Endothelial cell of umbilical vein (primary cell): ENCODE results near the gene CHURC1. TPM values are rescaled to one million over a fixed set of nuclear protein-coding genes. Genes with fewer than 3 reads are reported as not detected.

ENCODE experiments used
- BruUV-seq: library from RNA; stranded (reverse); fragments of 400-500 nt; replicated peaks from 2 replicates; lab custom pipeline; 2021; lab: Mats Ljungman, UMichigan
- CTCF ChIA-PET: fragments of 300-600, 350-600 bp; sonication (Branson Sonifier 250); formaldehyde crosslinking; loops from one replicate; lab custom pipeline; 2021; ENCODE audit warnings: antibody characterized with exemption, inconsistent platforms; lab: Charles Lee
- POLR2A ChIA-PET: fragments of 300-600, 350-600 bp; sonication (Branson Sonifier 250); formaldehyde crosslinking; loops from one replicate; lab custom pipeline; 2021; ENCODE audit warnings: antibody characterized with exemption, inconsistent platforms; lab: Charles Lee
- DNase-seq: peaks from one replicate; pipeline ENCODE4 v3.0.0-alpha.2; 2011; ENCODE audit warnings: low read depth, low spot score
- FAIRE-seq: peaks from 2 replicates; lab custom pipeline; 2011; peaks lifted over from hg19 to GRCh38; lab: Jason Lieb, UNC
- H2AFZ ChIP-seq: 2 replicates; pipeline ENCODE4 v1.6.0; 2012; ENCODE audit warnings: low read depth, low read length, control low read depth, inconsistent platforms
- H3K27ac ChIP-seq: 2 replicates; pipeline ENCODE4 v1.5.1; 2011; ENCODE audit warnings: low read depth, mild to moderate bottlenecking, control low read depth, low read length, moderate library complexity; ENCODE audit not compliant: insufficient read depth
- H3K27me3 ChIP-seq, 2 experiments: 2 replicates each; pipeline versions ENCODE4 v1.6.0 to v1.6.1; 2011; ENCODE audit warnings: low read length in 2 of 2, mixed read lengths in 1 of 2; ENCODE audit not compliant: control insufficient read depth in 2 of 2, insufficient read depth in 2 of 2
- H3K36me3 ChIP-seq, 2 experiments: 2 replicates in 1 of 2; 3 replicates in 1 of 2; pipeline ENCODE4 v1.5.1; 2011; ENCODE audit warnings: low read length in 2 of 2, mild to moderate bottlenecking in 1 of 2, moderate library complexity in 1 of 2; ENCODE audit not compliant: control insufficient read depth in 2 of 2, insufficient read depth in 2 of 2; ENCODE audit errors: extremely low read depth in 1 of 2
- H3K4me1 ChIP-seq: 3 replicates; pipeline ENCODE4 v1.5.1; 2011; ENCODE audit warnings: mild to moderate bottlenecking, low read length; ENCODE audit not compliant: control insufficient read depth, insufficient read depth; ENCODE audit errors: extremely low read depth
- H3K4me2 ChIP-seq: 2 replicates; pipeline ENCODE4 v1.6.1; 2011; ENCODE audit warnings: low read length, control low read depth, mixed read lengths; ENCODE audit not compliant: insufficient read depth
- H3K4me3 ChIP-seq, 3 experiments: fragments of 200-600 bp in 1 of 3; sonication (generic), shearing (Covaris generic) in 1 of 3; replicated peaks in 1 of 3; 2 replicates each; pipeline ENCODE4 v1.5.1; 2011 to 2016; ENCODE audit warnings: control low read depth in 3 of 3, low read length in 3 of 3, mild to moderate bottlenecking in 2 of 3, inconsistent platforms in 1 of 3, low read depth in 1 of 3, moderate library complexity in 1 of 3; ENCODE audit not compliant: insufficient read depth in 1 of 3
- H3K79me2 ChIP-seq: 2 replicates; pipeline ENCODE4 v1.6.0; 2012; ENCODE audit warnings: low read length, inconsistent platforms; ENCODE audit not compliant: control insufficient read depth, insufficient read depth
- H3K9ac ChIP-seq: replicated peaks from 2 replicates; pipeline ENCODE3; 2011; ENCODE audit warnings: low read length, control low read depth; ENCODE audit not compliant: insufficient read depth; ENCODE audit errors: extremely low read depth
- H3K9me1 ChIP-seq: replicated peaks from 3 replicates; pipeline ENCODE4 v1.6.0; 2011; ENCODE audit warnings: mild to moderate bottlenecking, low read length; ENCODE audit not compliant: control insufficient read depth, insufficient read depth; ENCODE audit errors: extremely low read depth
- H3K9me3 ChIP-seq: replicated peaks from 2 replicates; pipeline ENCODE4 v1.5.1; 2012; ENCODE audit warnings: low read length, inconsistent platforms; ENCODE audit not compliant: control insufficient read depth, insufficient read depth
- H4K20me1 ChIP-seq: replicated peaks from 2 replicates; pipeline ENCODE3; 2011; ENCODE audit warnings: mild to moderate bottlenecking, low read length; ENCODE audit not compliant: control insufficient read depth, insufficient read depth; ENCODE audit errors: extremely low read depth
- CTCF ChIP-seq, 2 donors: IDR thresholded peaks; 1 replicate in 1 of 2; 2 replicates in 1 of 2; pipeline ENCODE4 v1.5.1; 2011; ENCODE audit warnings: low read length in 2 of 2, mild to moderate bottlenecking in 2 of 2, moderate library complexity in 2 of 2, control low read depth in 1 of 2, inconsistent platforms in 1 of 2, low read depth in 1 of 2; ENCODE audit not compliant: insufficient read depth in 1 of 2; ENCODE audit errors: extremely low read depth in 1 of 2
- EZH2 ChIP-seq: IDR thresholded peaks from 2 replicates; pipeline ENCODE4 v1.6.1; 2012; ENCODE audit warnings: borderline replicate concordance, low read depth, mild to moderate bottlenecking, moderate library complexity, low read length, inconsistent platforms; ENCODE audit not compliant: severe bottlenecking
- FOS ChIP-seq: IDR thresholded peaks from 2 replicates; pipeline ENCODE4 v1.6.1; 2011; ENCODE audit warnings: mild to moderate bottlenecking, low read length, moderate library complexity, borderline replicate concordance; ENCODE audit not compliant: insufficient read depth
- GATA2 ChIP-seq: IDR thresholded peaks from 2 replicates; pipeline ENCODE4 v1.7.0; 2011; ENCODE audit warnings: low read depth, mild to moderate bottlenecking, moderate library complexity, mixed read lengths, low read length; ENCODE audit not compliant: insufficient read length, insufficient read depth
- JUN ChIP-seq: IDR thresholded peaks from 2 replicates; pipeline ENCODE4 v1.6.1; 2011; ENCODE audit warnings: borderline replicate concordance, low read depth; ENCODE audit not compliant: insufficient read length, insufficient read depth
- MYC ChIP-seq: IDR thresholded peaks from one replicate; pipeline ENCODE4 v1.6.1; 2011; ENCODE audit warnings: mild to moderate bottlenecking, low read depth, low read length
- POLR2A ChIP-seq: IDR thresholded peaks from 2 replicates; pipeline ENCODE4 v1.6.1; 2012; ENCODE audit warnings: low read depth, mild to moderate bottlenecking, control low read depth, low read length
- POLR2AphosphoS5 ChIP-seq: IDR thresholded peaks from 2 replicates; pipeline ENCODE4 v1.6.1; 2012; ENCODE audit warnings: low read depth, mild to moderate bottlenecking, control low read depth, low read length, moderate library complexity; ENCODE audit not compliant: insufficient read depth
- dilution Hi-C: fragments of 300-500 bp; cut with MboI; formaldehyde crosslinking; loops from one replicate; pipeline ENCODE4 v1.15.0; 2019; ENCODE audit warnings: low sequenced_read_pairs; ENCODE audit not compliant: extremely low pct_ligation_motif_present
- intact Hi-C: fragments of 100-400 bp; cut with micrococcal nuclease; formaldehyde crosslinking; loops from one replicate; pipeline ENCODE4 v1.10.0; 2022
- polyA plus RNA-seq, 4 experiments: library from polyadenylated mRNA; depleted of rRNA in 3 of 4; stranded (reverse) in 3 of 4; unstranded in 1 of 4; fragments of >200 nt; gene quantifications; 2 replicates each; pipeline versions ENCODE4 v1.2.1 to v1.2.3, GENCODE V29; 2011 to 2012; ENCODE audit warnings: missing spikeins in 1 of 4
- total RNA-seq: library from RNA; stranded (reverse); gene quantifications from 2 replicates; pipeline ENCODE4 v1.2.3, GENCODE V29; 2021
- TF ChIP-seq, protein P1 (sequence below): IDR thresholded peaks from 2 replicates; pipeline ENCODE4 v1.6.1; 2011; ENCODE audit not compliant: insufficient read depth, insufficient read length

CHURC1 gene
- total and polyA plus RNA-seq, 2 donors (not counting 3 experiments of a cell fraction or from before 2014, with no cell fraction given) = 44.4 to 62.2 TPM

- Histone ChIP-seq H3K79me2 (no peaks in the 10 kb centered on the region), H3K9me3 (no peaks in the 10 kb centered on the region), H2AFZ (peak overlapping the region; percentile 96), H3K4me3 (peak overlapping the region; percentile 60 to 88 (median 65)), H3K9me1 (no peaks in the 10 kb centered on the region), H3K4me2 (peak overlapping the region; percentile 87), H3K27me3 (no peaks in the 10 kb centered on the region), H4K20me1 (no peaks in the 10 kb centered on the region), H3K36me3 (no peaks in the 10 kb centered on the region), H3K27ac (no peak overlapping the region), H3K9ac (peak overlapping the region; percentile 50), H3K4me1 (peaks cover 6% of the 10 kb centered on the region)
- BruUV-seq = no TSS peak
- POLR2A ChIA-PET = no interaction called here
- intact Hi-C loops (no loop called here), dilution Hi-C loops (no loop called here)
- DNase-seq = no peak
- no peak for FAIRE-seq
- CTCF ChIA-PET = interaction anchor here (1.7 kb wide), 2 partner anchors 9 to 61 kb away, joined by 5 to 7 read pairs; no protein-coding TSS in a partner anchor
- TF ChIP-seq EZH2 (no peak), MYC (no peak), POLR2AphosphoS5 (no peak), FOS (no peak), CTCF (IDR thresholded peaks at IDR 0.05; ENCODE audit: extremely low read depth in 1 of 2, insufficient read depth in 1 of 2, low read depth in 1 of 2, low read length in 2 of 2) (no peak), GATA2 (no peak), JUN (no peak), POLR2A (no peak)
- TF ChIP-seq, protein P1, sequence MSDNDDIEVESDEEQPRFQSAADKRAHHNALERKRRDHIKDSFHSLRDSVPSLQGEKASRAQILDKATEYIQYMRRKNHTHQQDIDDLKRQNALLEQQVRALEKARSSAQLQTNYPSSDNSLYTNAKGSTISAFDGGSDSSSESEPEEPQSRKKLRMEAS = no peak
Measured at GRCh38 chr14:64971491-64971942, 57.3 kb downstream of the CHURC1 start.
